Measurements from ENCODE around the gene LRBA.

The LRBA gene

DNA sequence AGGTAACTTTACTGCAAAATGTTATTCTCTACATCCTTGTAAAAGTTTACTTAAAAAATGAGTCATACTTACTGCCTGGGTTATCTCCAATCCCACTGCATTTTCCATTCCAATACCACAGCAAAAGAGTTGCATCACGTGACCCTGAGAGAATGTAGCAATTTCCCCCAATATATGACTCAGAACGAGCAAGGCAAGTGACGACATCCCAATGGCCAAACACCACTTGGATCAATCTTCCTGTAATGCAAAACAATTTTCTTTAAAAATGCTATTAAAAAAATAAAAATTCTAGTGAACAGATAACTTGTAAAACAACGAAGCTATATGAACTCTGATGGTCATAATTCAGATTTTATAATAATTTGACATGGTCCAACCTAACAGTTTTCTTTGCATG lies 712.5 kb downstream of the LRBA start:
- Histone ChIP-seq H3K27ac (ENCODE audit: low read depth, low read length, poor library complexity, severe bottlenecking) (no peak overlapping the region), H3K9ac (ENCODE audit: low read length) (no peak overlapping the region), H3K9me3 (ENCODE audit: low read length) (no peaks in the 10 kb centered on the region), H3K9me2 (ENCODE audit: low read depth, low read length) (no peaks in the 10 kb centered on the region), H3K4me1 (ENCODE audit: insufficient read depth, low read length, severe bottlenecking) (peaks cover 6% of the 10 kb centered on the region), H3F3A (ENCODE audit: insufficient read depth, low read length) (no peaks in the 10 kb centered on the region; the same call in 1 of the 2 replicates), H3K4me2 (ENCODE audit: low read length) (no peak overlapping the region), H3K36me3 (ENCODE audit: insufficient read depth, low read length) (0 out of 2 replicates have a peak, but pooled peaks cover 9% of the 10 kb centered on the region), H3K79me2 (ENCODE audit: insufficient read depth, low read length) (no peaks in the 10 kb centered on the region), H2AFZ (ENCODE audit: low read length) (no peak overlapping the region), H4K20me1 (ENCODE audit: insufficient read depth, low read length) (no peaks in the 10 kb centered on the region), H3K27me3 (ENCODE audit: insufficient read depth, low read length) (no peaks in the 10 kb centered on the region), H3K4me3 (ENCODE audit: low read depth, low read length, poor library complexity, severe bottlenecking) (no peak overlapping the region)
- TF ChIP-seq EZH2 (IDR thresholded peaks at IDR 0.05; ENCODE audit: borderline replicate concordance, low read length): no peak
- no peak for TF ChIP-seq CTCF (IDR thresholded peaks at IDR 0.05; ENCODE audit: low read length)

DNA sequence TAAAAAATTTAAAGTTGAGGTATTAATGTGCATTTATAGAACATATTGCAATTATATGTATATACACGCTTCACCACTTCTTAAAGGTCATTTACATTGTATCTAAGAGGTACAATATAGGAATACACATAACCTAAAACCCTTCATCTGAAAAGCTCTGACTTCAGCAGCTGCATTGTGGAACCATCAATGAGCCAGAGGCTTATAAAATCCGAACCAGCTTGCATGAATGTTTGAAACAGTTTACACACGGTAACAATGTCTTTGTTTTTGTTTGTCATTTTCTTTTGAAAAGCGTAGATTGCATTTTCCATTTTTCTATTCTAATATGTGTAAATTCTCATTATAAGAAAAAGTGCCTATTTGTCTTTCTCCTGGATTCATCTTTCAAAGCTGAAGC lies 715.3 kb downstream of the LRBA start:
- H4K20me1 ChIP-seq (ENCODE audit: insufficient read depth, low read length): no peaks in the 10 kb centered on the region
- H3K4me2 ChIP-seq (ENCODE audit: low read length): no peak overlapping the region
- no peak overlapping the region for H3K27ac ChIP-seq (ENCODE audit: low read depth, low read length, poor library complexity, severe bottlenecking)
- H3K9ac ChIP-seq (ENCODE audit: low read length): no peak overlapping the region
- H3K4me3 ChIP-seq (ENCODE audit: low read depth, low read length, poor library complexity, severe bottlenecking): no peak overlapping the region
- no peaks in the 10 kb centered on the region for H3K27me3 ChIP-seq (ENCODE audit: insufficient read depth, low read length)
- H3K9me3 ChIP-seq (ENCODE audit: low read length): no peaks in the 10 kb centered on the region
- peaks cover 6% of the 10 kb centered on the region for H3K4me1 ChIP-seq (ENCODE audit: insufficient read depth, low read length, severe bottlenecking)
- H3K36me3 ChIP-seq (ENCODE audit: insufficient read depth, low read length): 0 out of 2 replicates have a peak, but pooled peaks cover 9% of the 10 kb centered on the region
- no peak overlapping the region for H2AFZ ChIP-seq (ENCODE audit: low read length)
- TF ChIP-seq EZH2 (IDR thresholded peaks at IDR 0.05; ENCODE audit: borderline replicate concordance, low read length): no peak
- TF ChIP-seq CTCF (IDR thresholded peaks at IDR 0.05; ENCODE audit: low read length): no peak
- H3K79me2 ChIP-seq (ENCODE audit: insufficient read depth, low read length): no peaks in the 10 kb centered on the region
- H3F3A ChIP-seq (ENCODE audit: insufficient read depth, low read length): no peaks in the 10 kb centered on the region; the same call in 1 of the 2 replicates
- no peaks in the 10 kb centered on the region for H3K9me2 ChIP-seq (ENCODE audit: low read depth, low read length)

GRCh38 chr4:150297861-150298474 lies 717.1 kb downstream of the LRBA start:
- H3K9ac ChIP-seq (ENCODE audit: low read length): no peak overlapping the region
- no peaks in the 10 kb centered on the region for H3K79me2 ChIP-seq (ENCODE audit: insufficient read depth, low read length)
- H3K4me2 ChIP-seq (ENCODE audit: low read length): no peak overlapping the region
- H4K20me1 ChIP-seq (ENCODE audit: insufficient read depth, low read length): no peaks in the 10 kb centered on the region
- no peaks in the 10 kb centered on the region for H3K9me3 ChIP-seq (ENCODE audit: low read length)
- no peaks in the 10 kb centered on the region for H3K9me2 ChIP-seq (ENCODE audit: low read depth, low read length)
- H3K36me3 ChIP-seq (ENCODE audit: insufficient read depth, low read length): 0 out of 2 replicates have a peak, but pooled peaks cover 9% of the 10 kb centered on the region
- no peaks in the 10 kb centered on the region; the same call in 1 of the 2 replicates for H3F3A ChIP-seq (ENCODE audit: insufficient read depth, low read length)
- H2AFZ ChIP-seq (ENCODE audit: low read length): no peak overlapping the region
- H3K27me3 ChIP-seq (ENCODE audit: insufficient read depth, low read length): no peaks in the 10 kb centered on the region
- no peak overlapping the region for H3K27ac ChIP-seq (ENCODE audit: low read depth, low read length, poor library complexity, severe bottlenecking)
- H3K4me3 ChIP-seq (ENCODE audit: low read depth, low read length, poor library complexity, severe bottlenecking): no peak overlapping the region
- peak; percentile 81 for TF ChIP-seq CTCF (IDR thresholded peaks at IDR 0.05; ENCODE audit: low read length)
- TF ChIP-seq EZH2 (IDR thresholded peaks at IDR 0.05; ENCODE audit: borderline replicate concordance, low read length): no peak
- H3K4me1 ChIP-seq (ENCODE audit: insufficient read depth, low read length, severe bottlenecking): peaks cover 6% of the 10 kb centered on the region

Measured in OCI-LY1 (cell line).